ENCODE data around the gene AP3S1. TPM values are rescaled to one million over a fixed set of nuclear protein-coding genes. Genes with fewer than 3 reads are reported as not detected.
A peak's percentile ranks its signal among the peaks of the same experiment; 100 is the strongest.

The AP3S1 gene
- total and polyA plus RNA-seq, 2 of the 13 experiments (the other 11 are each of a cell fraction or from before 2014, with no cell fraction given): 50.5 to 85.9 TPM

- TF ChIP-seq, protein P1, sequence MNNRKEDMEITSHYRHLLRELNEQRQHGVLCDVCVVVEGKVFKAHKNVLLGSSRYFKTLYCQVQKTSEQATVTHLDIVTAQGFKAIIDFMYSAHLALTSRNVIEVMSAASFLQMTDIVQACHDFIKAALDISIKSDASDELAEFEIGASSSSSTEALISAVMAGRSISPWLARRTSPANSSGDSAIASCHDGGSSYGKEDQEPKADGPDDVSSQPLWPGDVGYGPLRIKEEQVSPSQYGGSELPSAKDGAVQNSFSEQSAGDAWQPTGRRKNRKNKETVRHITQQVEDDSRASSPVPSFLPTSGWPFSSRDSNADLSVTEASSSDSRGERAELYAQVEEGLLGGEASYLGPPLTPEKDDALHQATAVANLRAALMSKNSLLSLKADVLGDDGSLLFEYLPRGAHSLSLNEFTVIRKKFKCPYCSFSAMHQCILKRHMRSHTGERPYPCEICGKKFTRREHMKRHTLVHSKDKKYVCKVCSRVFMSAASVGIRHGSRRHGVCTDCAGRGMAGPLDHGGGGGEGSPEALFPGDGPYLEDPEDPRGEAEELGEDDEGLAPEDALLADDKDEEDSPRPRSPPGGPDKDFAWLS (CRISPR knock-in tag; IDR thresholded peaks at IDR 0.05; ENCODE audit: borderline replicate concordance): no peak
- TF ChIP-seq MLLT10 (CRISPR knock-in tag; IDR thresholded peaks at IDR 0.05): no peak
- TF ChIP-seq, protein P2, sequence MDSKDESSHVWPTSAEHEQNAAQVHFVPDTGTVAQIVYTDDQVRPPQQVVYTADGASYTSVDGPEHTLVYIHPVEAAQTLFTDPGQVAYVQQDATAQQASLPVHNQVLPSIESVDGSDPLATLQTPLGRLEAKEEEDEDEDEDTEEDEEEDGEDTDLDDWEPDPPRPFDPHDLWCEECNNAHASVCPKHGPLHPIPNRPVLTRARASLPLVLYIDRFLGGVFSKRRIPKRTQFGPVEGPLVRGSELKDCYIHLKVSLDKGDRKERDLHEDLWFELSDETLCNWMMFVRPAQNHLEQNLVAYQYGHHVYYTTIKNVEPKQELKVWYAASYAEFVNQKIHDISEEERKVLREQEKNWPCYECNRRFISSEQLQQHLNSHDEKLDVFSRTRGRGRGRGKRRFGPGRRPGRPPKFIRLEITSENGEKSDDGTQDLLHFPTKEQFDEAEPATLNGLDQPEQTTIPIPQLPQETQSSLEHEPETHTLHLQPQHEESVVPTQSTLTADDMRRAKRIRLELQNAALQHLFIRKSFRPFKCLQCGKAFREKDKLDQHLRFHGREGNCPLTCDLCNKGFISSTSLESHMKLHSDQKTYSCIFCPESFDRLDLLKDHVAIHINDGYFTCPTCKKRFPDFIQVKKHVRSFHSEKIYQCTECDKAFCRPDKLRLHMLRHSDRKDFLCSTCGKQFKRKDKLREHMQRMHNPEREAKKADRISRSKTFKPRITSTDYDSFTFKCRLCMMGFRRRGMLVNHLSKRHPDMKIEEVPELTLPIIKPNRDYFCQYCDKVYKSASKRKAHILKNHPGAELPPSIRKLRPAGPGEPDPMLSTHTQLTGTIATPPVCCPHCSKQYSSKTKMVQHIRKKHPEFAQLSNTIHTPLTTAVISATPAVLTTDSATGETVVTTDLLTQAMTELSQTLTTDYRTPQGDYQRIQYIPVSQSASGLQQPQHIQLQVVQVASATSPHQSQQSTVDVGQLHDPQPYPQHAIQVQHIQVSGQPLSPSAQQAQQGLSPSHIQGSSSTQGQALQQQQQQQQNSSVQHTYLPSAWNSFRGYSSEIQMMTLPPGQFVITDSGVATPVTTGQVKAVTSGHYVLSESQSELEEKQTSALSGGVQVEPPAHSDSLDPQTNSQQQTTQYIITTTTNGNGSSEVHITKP (CRISPR knock-in tag; IDR thresholded peaks at IDR 0.05; ENCODE audit: low read depth): peak; percentile 98
- TF ChIP-seq NFE2L2 (IDR thresholded peaks at IDR 0.05; ENCODE audit: low read length): no peak
- TF ChIP-seq REL (CRISPR knock-in tag; conservative IDR thresholded peaks at IDR 0.05): peak; percentile 96
- TF ChIP-seq ZNF616 (CRISPR knock-in tag; IDR thresholded peaks at IDR 0.05; ENCODE audit: low read depth): 0 out of 2 replicates have a peak, but pooled peaks have one; percentile 72
- no peak for TF ChIP-seq ZNF17 (CRISPR knock-in tag; IDR thresholded peaks at IDR 0.05)
- peak; percentile 86; the same call in 1 of the 2 replicates for TF ChIP-seq ZNF580 (CRISPR knock-in tag; IDR thresholded peaks at IDR 0.05; ENCODE audit: borderline replicate concordance, low read depth)
- TF ChIP-seq ZNF350 (CRISPR knock-in tag; IDR thresholded peaks at IDR 0.05; ENCODE audit: borderline replicate concordance, low read depth): peak; percentile 82; the same call in 1 of the 2 replicates
- TF ChIP-seq ZNF768 (CRISPR knock-in tag; IDR thresholded peaks at IDR 0.05): 0 out of 2 replicates have a peak, but pooled peaks have one; percentile 21
- peak; percentile 93 for TF ChIP-seq TSC22D2 (CRISPR knock-in tag; IDR thresholded peaks at IDR 0.05; ENCODE audit: borderline replicate concordance)
- peak; percentile 93; the same call in 1 of the 2 replicates for TF ChIP-seq RFXANK (CRISPR knock-in tag; IDR thresholded peaks at IDR 0.05)
- TF ChIP-seq DNMT3B (CRISPR knock-in tag; conservative IDR thresholded peaks at IDR 0.05): peak; percentile 96
- TF ChIP-seq PAXIP1 (CRISPR knock-in tag; conservative IDR thresholded peaks at IDR 0.05): peak; percentile 27; the same call in 1 of the 2 replicates
- peak; percentile 90; the same call in 1 of the 2 replicates for TF ChIP-seq ZNF709 (CRISPR knock-in tag; IDR thresholded peaks at IDR 0.05)
Observed at GRCh38 chr5:115841382-115842088, at the start of gene AP3S1, which contains the start of gene ATG12 (continued).

Measured in HepG2 (cell line).